CD4-positive, CD25-positive, alpha-beta regulatory T cell (primary cell): ENCODE data around the gene ZIC4. TPM values are rescaled to one million over a fixed set of nuclear protein-coding genes. Genes with fewer than 3 reads are reported as not detected.

Experiments
- ATAC-seq, 2 donors: fragments of 150-1000 bp; cut with Tn5 transposase; one replicate each; pipeline ENCODE4 v1.10.0; 2021; ENCODE audit warnings: low read depth in 2 of 2, moderate number of reproducible peaks in 2 of 2, moderate library complexity in 1 of 2
- DNase-seq, 3 donors: peaks; one replicate each; pipeline versions ENCODE4 v3.0.0 to v3.0.0-alpha.2; 2012 to 2022; ENCODE audit warnings: mixed read lengths in 1 of 3
- H3K27ac ChIP-seq: one replicate; pipeline ENCODE4 v1.7.0; 2013; ENCODE audit warnings: mild to moderate bottlenecking, low read length; ENCODE audit not compliant: insufficient read depth, poor library complexity, severe bottlenecking
- H3K27me3 ChIP-seq: one replicate; pipeline ENCODE4 v1.7.0; 2013; ENCODE audit warnings: low read length; ENCODE audit not compliant: control insufficient read depth, insufficient read depth
- H3K36me3 ChIP-seq: one replicate; pipeline ENCODE4 v1.7.0; 2013; ENCODE audit warnings: mild to moderate bottlenecking, low read length, moderate library complexity; ENCODE audit not compliant: control insufficient read depth, insufficient read depth
- H3K4me1 ChIP-seq: 2 replicates; pipeline ENCODE4 v1.7.0; 2013; ENCODE audit warnings: mild to moderate bottlenecking, low read length; ENCODE audit not compliant: insufficient read depth, control insufficient read depth, poor library complexity, severe bottlenecking
- H3K4me3 ChIP-seq: one replicate; pipeline ENCODE4 v1.7.0; 2013; ENCODE audit warnings: low read depth, mild to moderate bottlenecking, low read length, moderate library complexity
- H3K9me3 ChIP-seq, 2 experiments: 1 replicate in 1 of 2; 2 replicates in 1 of 2; pipeline ENCODE4 v1.7.0; 2013; ENCODE audit warnings: low read length in 2 of 2, mild to moderate bottlenecking in 1 of 2, moderate library complexity in 1 of 2; ENCODE audit not compliant: control insufficient read depth in 2 of 2
- H3K27ac Mint-ChIP-seq, 3 donors: one replicate each; pipeline ENCODE4 v1.8.0; 2020 to 2022; ENCODE audit warnings: mild to moderate bottlenecking in 3 of 3, mixed read lengths in 3 of 3, moderate library complexity in 2 of 3
- H3K27me3 Mint-ChIP-seq: one replicate; pipeline ENCODE4 v1.8.0; 2022; ENCODE audit warnings: mild to moderate bottlenecking, mixed read lengths
- H3K36me3 Mint-ChIP-seq: one replicate; pipeline ENCODE4 v1.8.0; 2020; ENCODE audit warnings: mixed read lengths
- H3K4me1 Mint-ChIP-seq, 4 donors: one replicate each; pipeline ENCODE4 v1.8.0; 2020 to 2022; ENCODE audit warnings: mixed read lengths in 4 of 4, mild to moderate bottlenecking in 1 of 4
- H3K4me3 Mint-ChIP-seq, 4 donors: one replicate each; pipeline ENCODE4 v1.8.0; 2020 to 2022; ENCODE audit warnings: mild to moderate bottlenecking in 4 of 4, mixed read lengths in 4 of 4, moderate library complexity in 3 of 4
- H3K9me3 Mint-ChIP-seq, 7 donors: one replicate each; pipeline ENCODE4 v1.8.0; 2020 to 2022; ENCODE audit warnings: mixed read lengths in 7 of 7, mild to moderate bottlenecking in 3 of 7, moderate library complexity in 2 of 7
- polyA plus RNA-seq, 4 donors: library from polyadenylated mRNA; unstranded; fragments of 300-500 nt; fragmentation: Illumina TruSeq; gene quantifications; one replicate each; pipeline ENCODE4 v1.2.3, GENCODE V29; 2021
- total RNA-seq: library from RNA; stranded (reverse); gene quantifications from one replicate; pipeline ENCODE4 v1.2.3, GENCODE V29; 2022

ZIC4 gene
- total and polyA plus RNA-seq, 5 donors from 2014 or later = not detected

DNA sequence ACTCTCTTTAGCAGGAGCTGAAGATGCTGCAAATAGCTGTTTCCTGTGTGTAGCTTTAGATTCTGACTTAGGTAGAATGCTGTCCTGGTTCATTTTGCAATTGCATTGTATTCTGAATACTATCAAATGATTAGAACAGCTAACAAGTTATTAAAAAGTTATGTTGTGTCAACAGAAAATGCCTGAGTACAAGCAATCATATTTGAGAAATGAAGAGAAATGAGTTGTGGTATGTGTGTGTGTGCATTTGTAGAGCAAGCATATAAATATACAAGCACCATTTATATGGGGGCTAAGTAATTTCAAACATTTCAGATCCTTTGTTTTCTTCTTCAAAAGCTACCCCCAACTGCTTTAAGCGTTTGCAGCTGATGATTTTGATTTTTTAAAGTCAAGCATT is 10.6 kb upstream of the ZIC4 start:
- H3K4me3 ChIP-seq = no peak overlapping the region
- peaks cover 55% of the 10 kb centered on the region for H3K27me3 ChIP-seq
- peaks cover 11 to 20% of the 10 kb centered on the region in 2 experiments for H3K9me3 ChIP-seq
- peaks cover 9% of the 10 kb centered on the region for H3K4me1 ChIP-seq
- Mint-ChIP-seq H3K27me3 (peaks cover 91% of the 10 kb centered on the region), H3K27ac (no peak overlapping the region), H3K36me3 (no peaks in the 10 kb centered on the region), H3K4me1 (peaks cover 4 to 20% (median 9%) of the 10 kb centered on the region in 4 donors), H3K9me3 (peaks cover 3 to 20% (median 9%) of the 10 kb centered on the region in 7 donors), H3K4me3 (no peak overlapping the region)
- no peak overlapping the region for H3K27ac ChIP-seq
- ATAC-seq (no peak), DNase-seq (no peak)
- H3K36me3 ChIP-seq = no peaks in the 10 kb centered on the region

DNA sequence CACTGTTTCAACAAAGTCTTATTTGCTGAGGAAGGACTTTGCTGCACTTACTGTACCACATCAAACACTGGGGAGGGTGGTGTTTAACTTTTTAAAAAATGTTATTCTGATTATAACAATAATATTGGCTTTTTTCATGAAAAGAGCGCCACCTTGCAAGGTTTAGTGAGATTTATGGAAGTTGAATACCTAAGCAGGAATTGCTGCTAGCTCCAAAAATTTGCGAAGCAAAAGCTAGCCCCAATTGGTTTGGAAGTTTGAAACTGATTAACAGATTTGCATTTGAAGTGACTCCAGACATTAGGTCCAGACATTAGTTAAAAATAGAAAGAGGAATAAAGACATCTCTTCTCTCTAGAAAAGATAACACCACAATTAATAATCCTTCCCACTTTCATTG is 9.5 kb upstream of the ZIC4 start:
- H3K27me3 Mint-ChIP-seq = peaks cover 92% of the 10 kb centered on the region
- H3K4me1 Mint-ChIP-seq = peaks cover 7 to 30% (median 17%) of the 10 kb centered on the region in 4 donors
- no peak overlapping the region for H3K27ac ChIP-seq
- peaks cover 3 to 26% (median 13%) of the 10 kb centered on the region in 7 donors for H3K9me3 Mint-ChIP-seq
- no peaks in the 10 kb centered on the region for H3K36me3 Mint-ChIP-seq
- H3K4me1 ChIP-seq = peaks cover 16% of the 10 kb centered on the region
- H3K4me3 Mint-ChIP-seq = no peak overlapping the region
- peaks cover 14 to 17% of the 10 kb centered on the region in 2 experiments for H3K9me3 ChIP-seq
- DNase-seq (no peak), ATAC-seq (no peak)
- no peak overlapping the region for H3K27ac Mint-ChIP-seq
- H3K36me3 ChIP-seq = no peaks in the 10 kb centered on the region
- H3K27me3 ChIP-seq = peaks cover 56% of the 10 kb centered on the region
- no peak overlapping the region for H3K4me3 ChIP-seq

GRCh38 chr3:147415286-147415685 is 8.9 kb upstream of the ZIC4 start:
- H3K4me1 Mint-ChIP-seq = peaks cover 7 to 35% (median 18%) of the 10 kb centered on the region in 4 donors
- no peak for ATAC-seq
- H3K9me3 Mint-ChIP-seq = peaks cover 3 to 27% (median 13%) of the 10 kb centered on the region in 7 donors
- no peak overlapping the region for H3K27ac Mint-ChIP-seq
- peaks cover 11 to 14% of the 10 kb centered on the region in 2 experiments for H3K9me3 ChIP-seq
- H3K4me1 ChIP-seq = peaks cover 22% of the 10 kb centered on the region
- no peak for DNase-seq
- peaks cover 89% of the 10 kb centered on the region for H3K27me3 Mint-ChIP-seq
- H3K4me3 Mint-ChIP-seq = no peak overlapping the region
- H3K36me3 Mint-ChIP-seq = no peaks in the 10 kb centered on the region
- no peak overlapping the region for H3K27ac ChIP-seq
- H3K4me3 ChIP-seq = no peak overlapping the region
- H3K36me3 ChIP-seq = no peaks in the 10 kb centered on the region
- peaks cover 53% of the 10 kb centered on the region for H3K27me3 ChIP-seq

DNA sequence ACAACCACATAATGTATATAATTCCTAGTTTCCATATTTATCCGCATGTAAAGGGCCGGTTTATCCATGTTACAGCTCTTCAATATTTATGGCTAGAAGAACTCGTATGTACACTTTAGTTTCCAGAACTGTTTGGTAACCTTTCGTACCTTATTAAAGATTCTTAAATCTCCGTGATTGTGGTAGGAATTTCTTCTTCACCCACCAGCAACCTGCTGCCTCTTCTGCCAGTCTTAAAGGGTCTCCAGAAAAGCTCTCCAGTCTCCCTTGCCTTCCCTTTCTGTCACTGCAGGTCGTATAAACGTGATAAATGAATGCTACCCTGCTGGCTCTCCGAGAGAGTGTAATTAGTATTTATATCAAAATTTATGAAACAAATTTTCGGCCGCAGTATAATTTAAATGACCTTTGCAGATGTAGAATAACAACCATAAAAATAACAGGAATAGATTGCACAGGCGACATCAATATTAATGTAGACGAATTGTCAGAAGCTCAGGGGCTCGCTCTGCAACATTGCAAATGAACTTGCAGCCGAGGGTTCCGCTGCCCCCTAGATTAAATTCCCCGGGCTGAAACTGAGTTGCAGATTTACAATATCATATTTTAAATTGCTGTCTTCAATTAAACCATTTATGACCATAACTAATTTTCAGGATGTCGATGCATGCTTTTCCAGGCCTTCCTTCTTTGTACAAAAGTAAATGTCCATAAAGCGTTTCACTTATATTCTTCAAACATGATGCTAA is 8.2 kb upstream of the ZIC4 start:
- H3K27me3 ChIP-seq = peaks cover 49% of the 10 kb centered on the region
- no peaks in the 10 kb centered on the region for H3K36me3 ChIP-seq
- H3K27ac Mint-ChIP-seq = no peak overlapping the region
- peaks cover 4 to 14% of the 10 kb centered on the region in 2 experiments for H3K9me3 ChIP-seq
- peaks cover 3 to 23% (median 13%) of the 10 kb centered on the region in 7 donors for H3K9me3 Mint-ChIP-seq
- no peaks in the 10 kb centered on the region for H3K36me3 Mint-ChIP-seq
- H3K4me1 ChIP-seq = peaks cover 27% of the 10 kb centered on the region
- peak overlapping the region in 2 of 4 donors; percentile 15 to 71 for H3K4me3 Mint-ChIP-seq
- no peak overlapping the region for H3K27ac ChIP-seq
- DNase-seq (no peak), ATAC-seq (no peak)
- H3K4me3 ChIP-seq = no peak overlapping the region
- peaks cover 82% of the 10 kb centered on the region for H3K27me3 Mint-ChIP-seq
- H3K4me1 Mint-ChIP-seq = peaks cover 7 to 35% (median 18%) of the 10 kb centered on the region in 4 donors

- H3K9me3 Mint-ChIP-seq = peaks cover 3 to 26% (median 13%) of the 10 kb centered on the region in 7 donors
- H3K27me3 ChIP-seq = peaks cover 49% of the 10 kb centered on the region
- H3K4me3 Mint-ChIP-seq = peak overlapping the region; percentile 55 to 88 (median 74)
- H3K4me1 ChIP-seq = peaks cover 31% of the 10 kb centered on the region
- H3K9me3 ChIP-seq = peaks cover 3 to 14% of the 10 kb centered on the region in 2 experiments
- H3K36me3 ChIP-seq = no peaks in the 10 kb centered on the region
- peaks cover 84% of the 10 kb centered on the region for H3K27me3 Mint-ChIP-seq
- H3K4me3 ChIP-seq = peak overlapping the region; percentile 48
- H3K27ac ChIP-seq = no peak overlapping the region
- no peaks in the 10 kb centered on the region for H3K36me3 Mint-ChIP-seq
- ATAC-seq = no peak
- peak overlapping the region in 1 of 3 donors; percentile 10 for H3K27ac Mint-ChIP-seq
- DNase-seq = no peak
- peaks cover 7 to 40% (median 18%) of the 10 kb centered on the region in 4 donors for H3K4me1 Mint-ChIP-seq
Observed at GRCh38 chr3:147413686-147414389, 7.5 kb upstream of the ZIC4 start.

DNA sequence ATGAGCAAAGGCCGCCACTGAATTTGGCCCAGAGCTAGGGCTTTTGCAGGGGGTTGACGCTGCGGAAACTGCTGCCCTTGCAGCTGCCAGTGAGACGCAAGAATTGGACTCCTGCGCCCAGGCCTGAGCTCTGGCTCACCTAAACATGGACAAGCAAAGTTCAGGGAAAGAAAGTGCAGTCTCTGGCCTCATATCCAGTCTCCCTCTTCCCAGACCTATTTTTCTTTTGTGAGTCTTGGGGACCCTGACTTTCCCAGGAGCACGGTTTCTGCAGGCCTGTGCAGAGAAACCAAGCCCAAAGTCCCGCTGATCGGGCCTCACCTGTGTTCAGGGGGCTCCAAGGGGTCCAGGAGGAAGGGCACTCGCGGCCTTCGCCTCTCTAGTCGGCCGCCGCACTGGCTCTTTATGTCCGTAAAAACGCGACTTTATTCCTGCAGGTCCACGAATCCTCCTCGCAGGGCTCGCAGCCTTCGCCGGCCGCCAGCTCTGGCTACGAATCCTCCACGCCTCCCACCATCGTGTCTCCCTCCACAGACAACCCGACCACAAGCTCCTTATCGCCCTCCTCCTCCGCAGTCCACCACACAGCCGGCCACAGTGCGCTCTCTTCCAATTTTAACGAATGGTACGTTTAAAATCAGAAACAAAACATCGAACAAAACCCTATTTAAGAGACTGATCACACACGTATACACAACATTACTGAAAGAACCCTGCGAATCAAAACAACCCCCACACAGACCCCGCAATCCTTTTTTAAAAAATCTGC is 6.8 kb upstream of the ZIC4 start:
- H3K27me3 ChIP-seq = peaks cover 48% of the 10 kb centered on the region
- ATAC-seq (peak in 1 of 2 donors; percentile 12), DNase-seq (no peak)
- H3K27me3 Mint-ChIP-seq = peaks cover 84% of the 10 kb centered on the region
- no peak overlapping the region for H3K27ac ChIP-seq
- H3K9me3 ChIP-seq = peaks cover 7 to 12% of the 10 kb centered on the region in 2 experiments
- H3K27ac Mint-ChIP-seq = peak overlapping the region in 1 of 3 donors; percentile 10
- H3K4me1 Mint-ChIP-seq = peaks cover 7 to 47% (median 14%) of the 10 kb centered on the region in 4 donors
- peaks cover 31% of the 10 kb centered on the region for H3K4me1 ChIP-seq
- no peaks in the 10 kb centered on the region for H3K36me3 Mint-ChIP-seq
- peak overlapping the region; percentile 64 to 88 (median 74) for H3K4me3 Mint-ChIP-seq
- peak overlapping the region; percentile 48 for H3K4me3 ChIP-seq
- peaks cover 3 to 28% (median 8%) of the 10 kb centered on the region in 7 donors for H3K9me3 Mint-ChIP-seq
- no peaks in the 10 kb centered on the region for H3K36me3 ChIP-seq

DNA sequence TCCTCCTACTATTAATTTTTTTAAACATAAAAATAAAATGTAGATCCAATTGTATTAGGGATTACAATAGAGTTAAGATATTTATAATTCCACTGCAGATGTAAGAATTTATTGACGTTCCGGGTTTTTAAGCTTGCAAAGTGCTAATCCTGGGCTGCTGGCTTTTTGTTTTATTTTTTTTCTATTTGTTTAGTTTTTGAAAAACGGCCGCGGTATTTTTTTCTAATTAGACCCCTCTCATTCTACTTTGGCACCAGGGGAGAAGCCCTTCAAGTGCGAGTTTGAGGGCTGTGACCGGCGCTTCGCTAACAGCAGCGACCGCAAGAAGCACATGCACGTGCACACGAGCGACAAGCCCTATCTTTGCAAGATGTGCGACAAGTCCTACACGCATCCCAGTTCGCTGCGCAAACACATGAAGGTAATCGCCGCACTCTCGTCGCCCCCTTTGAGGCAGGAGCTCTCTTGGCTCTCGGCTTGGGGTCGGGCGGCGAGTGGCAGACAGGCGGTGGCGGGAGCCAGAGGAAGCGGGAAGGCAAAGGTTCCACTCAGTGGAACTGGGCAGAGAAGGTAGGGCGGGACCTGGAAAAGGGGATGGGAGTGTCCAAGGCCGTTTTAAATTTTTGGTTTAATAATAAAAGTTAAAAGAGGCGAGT is 6.0 kb upstream of the ZIC4 start:
- H3K4me3 ChIP-seq = no peak overlapping the region
- ATAC-seq = no peak
- no peaks in the 10 kb centered on the region for H3K36me3 ChIP-seq
- H3K4me1 ChIP-seq = peaks cover 31% of the 10 kb centered on the region
- Mint-ChIP-seq H3K27ac (no peak overlapping the region), H3K4me3 (peak overlapping the region; percentile 8 to 88 (median 61)), H3K27me3 (peaks cover 84% of the 10 kb centered on the region), H3K36me3 (no peaks in the 10 kb centered on the region), H3K9me3 (peaks cover 0 to 30% (median 11%) of the 10 kb centered on the region in 7 donors), H3K4me1 (peaks cover 6 to 53% (median 13%) of the 10 kb centered on the region in 4 donors)
- H3K27ac ChIP-seq = no peak overlapping the region
- peaks cover 13 to 15% of the 10 kb centered on the region in 2 experiments for H3K9me3 ChIP-seq
- H3K27me3 ChIP-seq = peaks cover 48% of the 10 kb centered on the region
- no peak for DNase-seq
